RWPE2 (cell line): Measurements from ENCODE around the gene GMDS.

Experiments used
- ATAC-seq: fragments of 200-7000 bp; cut with Tn5 transposase; 3 replicates; pipeline ENCODE4 v1.9.1; 2021; ENCODE audit warnings: low read depth
- DNase-seq: peaks from one replicate; pipeline ENCODE4 v3.0.0-alpha.2; 2020; ENCODE audit warnings: low spot score
- H3K27ac ChIP-seq: fragments of 450-650 bp; 2 replicates; pipeline ENCODE4 v1.5.1; 2017; ENCODE audit warnings: mild to moderate bottlenecking; ENCODE audit not compliant: poor library complexity, severe bottlenecking
- H3K27me3 ChIP-seq: fragments of 250-450 bp; sonication (Bioruptor Pico); 2 replicates; pipeline ENCODE4 v1.5.1; 2021; ENCODE audit warnings: mild to moderate bottlenecking, moderate library complexity; ENCODE audit not compliant: insufficient read depth, poor library complexity, severe bottlenecking
- H3K36me3 ChIP-seq: fragments of 250-450 bp; sonication (Bioruptor Pico); 2 replicates; pipeline ENCODE4 v1.5.1; 2020; ENCODE audit warnings: low read depth, mild to moderate bottlenecking, moderate library complexity
- H3K4me1 ChIP-seq: fragments of 250-450 bp; sonication (Bioruptor Pico); 2 replicates; pipeline ENCODE4 v1.5.1; 2021; ENCODE audit warnings: mild to moderate bottlenecking, moderate library complexity; ENCODE audit not compliant: insufficient read depth, poor library complexity, severe bottlenecking
- H3K4me3 ChIP-seq: fragments of 250-450 bp; sonication (Bioruptor Pico); 2 replicates; pipeline ENCODE4 v1.5.1; 2021; ENCODE audit warnings: mild to moderate bottlenecking, moderate library complexity; ENCODE audit not compliant: severe bottlenecking
- H3K9me3 ChIP-seq: fragments of 250-450 bp; sonication (Bioruptor Pico); 2 replicates; pipeline ENCODE4 v1.5.1; 2021; ENCODE audit warnings: mild to moderate bottlenecking, moderate library complexity; ENCODE audit not compliant: severe bottlenecking
- CTCF ChIP-seq: fragments of 450-650 bp; IDR thresholded peaks from one replicate; pipeline ENCODE4 v1.5.1; 2017; ENCODE audit warnings: mild to moderate bottlenecking, moderate library complexity; ENCODE audit not compliant: poor library complexity, severe bottlenecking

The GMDS gene

DNA sequence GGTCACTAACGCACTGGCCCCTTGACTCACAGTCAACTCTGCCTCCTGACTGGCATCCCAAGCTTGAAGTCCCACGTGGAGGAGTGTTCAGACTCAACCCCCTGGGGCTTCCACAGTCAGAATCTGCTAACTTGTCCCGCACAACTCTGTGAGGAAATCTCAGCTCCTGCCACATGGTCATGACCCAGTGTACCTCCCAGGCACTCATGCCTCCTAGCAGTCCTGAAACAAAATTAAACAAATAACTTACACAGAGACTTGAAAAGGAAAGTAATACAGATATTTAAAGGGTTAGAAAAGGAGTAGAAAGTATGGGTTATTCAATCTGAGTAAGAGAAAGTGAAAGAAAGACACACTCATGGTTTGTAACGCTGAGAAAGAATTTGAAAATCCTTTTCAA lies 134.9 kb downstream of the GMDS start:
- no peak overlapping the region for H3K4me3 ChIP-seq
- no peaks in the 10 kb centered on the region for H3K9me3 ChIP-seq
- no peak overlapping the region for H3K27ac ChIP-seq
- ATAC-seq (no peak), DNase-seq (no peak)
- H3K4me1 ChIP-seq = peaks cover 12% of the 10 kb centered on the region
- TF ChIP-seq CTCF = no peak
- H3K36me3 ChIP-seq = no peaks in the 10 kb centered on the region
- H3K27me3 ChIP-seq = no peaks in the 10 kb centered on the region

GRCh38 chr6:2109796-2110195 lies 135.6 kb downstream of the GMDS start:
- Histone ChIP-seq H3K36me3 (no peaks in the 10 kb centered on the region), H3K27me3 (no peaks in the 10 kb centered on the region), H3K4me3 (no peak overlapping the region), H3K9me3 (no peaks in the 10 kb centered on the region), H3K4me1 (peaks cover 12% of the 10 kb centered on the region), H3K27ac (no peak overlapping the region)
- DNase-seq (no peak), ATAC-seq (no peak)
- no peak for TF ChIP-seq CTCF

- Histone ChIP-seq H3K9me3 (no peaks in the 10 kb centered on the region), H3K27me3 (no peaks in the 10 kb centered on the region), H3K27ac (no peak overlapping the region), H3K4me3 (no peak overlapping the region), H3K36me3 (no peaks in the 10 kb centered on the region), H3K4me1 (peaks cover 12% of the 10 kb centered on the region)
- DNase-seq (no peak), ATAC-seq (no peak)
- TF ChIP-seq CTCF = no peak
Observed at GRCh38 chr6:2108700-2109306, 136.6 kb downstream of the GMDS start.

DNA sequence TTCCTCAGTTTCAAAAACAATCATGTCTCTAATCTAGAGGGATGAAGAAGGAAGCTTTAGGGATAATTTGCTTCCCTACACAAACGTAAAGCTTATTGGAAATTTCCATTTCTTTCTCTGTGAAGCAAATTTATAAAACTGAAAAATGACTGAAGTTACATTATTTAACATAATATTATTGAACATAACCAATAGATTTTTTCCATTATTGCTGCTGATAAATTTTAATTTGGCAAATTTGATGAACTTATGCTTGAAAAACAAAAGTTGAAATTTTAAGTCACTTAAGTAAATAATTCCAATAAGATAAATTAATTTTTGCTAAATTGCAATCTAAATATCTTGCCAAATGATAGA lies 140.9 kb downstream of the GMDS start:
- H3K27ac ChIP-seq = no peak overlapping the region
- no peak for ATAC-seq

More for the DNA sequence above, 140.9 kb downstream of the GMDS start:
- peak; percentile 52 for TF ChIP-seq CTCF
- Histone ChIP-seq H3K9me3 (no peaks in the 10 kb centered on the region), H3K4me1 (no peaks in the 10 kb centered on the region), H3K4me3 (no peak overlapping the region), H3K27me3 (no peaks in the 10 kb centered on the region), H3K36me3 (no peaks in the 10 kb centered on the region)
- no peak for DNase-seq
